H1 (cell line): ENCODE data around the gene ZNF565. TPM values are rescaled to one million over a fixed set of nuclear protein-coding genes. Genes with fewer than 3 reads are reported as not detected.

Experiments used
- GTF2F1 ChIP-seq: IDR thresholded peaks from 2 replicates; pipeline ENCODE4 v1.6.1; 2012; ENCODE audit warnings: low read depth, low read length, improper control_type of control experiment, borderline replicate concordance
- RAD21 ChIP-seq, 2 experiments: IDR thresholded peaks in 1 of 2; conservative IDR thresholded peaks in 1 of 2; 2 replicates each; pipeline ENCODE4 v1.6.1; 2011; ENCODE audit warnings: low read depth in 2 of 2, low read length in 2 of 2, improper control_type of control experiment in 1 of 2, inconsistent platforms in 1 of 2, mild to moderate bottlenecking in 1 of 2, moderate library complexity in 1 of 2
- polyA plus RNA-seq, 7 experiments: library from polyadenylated mRNA; depleted of rRNA in 3 of 7; stranded (reverse) in 5 of 7; unstranded in 2 of 7; fragments of >200 nt in 5 of 7; fragments of 200-250 nt in 2 of 7; gene quantifications; 1 replicate in 5 of 7; 2 replicates in 1 of 7; 4 replicates in 1 of 7; pipeline versions ENCODE4 v1.2.1 to v1.2.3, GENCODE V29; 2011 to 2013; ENCODE audit warnings: missing spikeins in 2 of 7, mixed read lengths in 2 of 7
- total RNA-seq: library from RNA; stranded (reverse); fragmentation: NEBNext Ultra II Directional; extraction: Animal tissue kit (Norgen Biotek cat#: 25700); gene quantifications from 2 replicates; pipeline ENCODE4 v1.2.1, GENCODE V29; 2021

ZNF565 gene
- total and polyA plus RNA-seq, 2 of the 8 experiments (the other 6 are each of a cell fraction or from before 2014, with no cell fraction given), result 0.89 to 3.1 TPM

DNA sequence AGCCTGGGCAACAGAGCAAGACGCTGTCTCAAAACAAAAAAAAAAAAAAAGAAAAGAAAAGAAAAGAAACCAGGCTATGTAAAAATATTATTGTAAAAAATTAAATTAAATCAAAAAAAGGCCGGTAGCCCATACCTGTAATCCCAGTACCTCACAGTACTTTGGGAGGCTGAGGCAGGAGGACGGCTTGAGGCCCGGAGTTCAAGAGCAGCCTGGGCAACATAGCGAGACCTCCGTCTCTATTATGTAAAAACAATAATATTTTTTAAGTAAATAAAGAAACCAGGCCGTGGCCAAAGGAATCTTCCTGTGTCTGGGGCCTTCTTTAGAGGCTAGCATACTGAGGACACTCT, 75.4 kb downstream of the ZNF565 start (continued):
- TF ChIP-seq GTF2F1, result no peak
- TF ChIP-seq RAD21 (IDR thresholded peaks at IDR 0.05 in 1 of 2, conservative IDR thresholded peaks at IDR 0.05 in 1 of 2; ENCODE audit: low read depth in 2 of 2, low read length in 2 of 2), result no peak
